GM18507 (cell line): ENCODE measurements around the gene ATP10B.

ENCODE experiments used
- DNase-seq: peaks from one replicate; pipeline ENCODE4 v3.0.0; 2011; ENCODE audit warnings: low read depth; ENCODE audit not compliant: insufficient read length; ENCODE audit errors: extremely low spot score
- FAIRE-seq: peaks from 2 replicates; lab custom pipeline; 2011; peaks lifted over from hg19 to GRCh38; lab: Jason Lieb, UNC

ATP10B gene

GRCh38 chr5:160604484-160604883 lies 247.5 kb downstream of the ATP10B start:
- no peak for DNase-seq
- no peak for FAIRE-seq

- no peak for FAIRE-seq
- DNase-seq: no peak
Observed at GRCh38 chr5:160602744-160603143, 249.3 kb downstream of the ATP10B start.

GRCh38 chr5:160601046-160601445 lies 251.0 kb downstream of the ATP10B start:
- DNase-seq (no peak), FAIRE-seq (no peak)

- FAIRE-seq (no peak), DNase-seq (no peak)
Observed at GRCh38 chr5:160573318-160573717, 278.7 kb downstream of the ATP10B start.

- no peak for DNase-seq
- FAIRE-seq: no peak
Observed at GRCh38 chr5:160567031-160567705, 284.8 kb downstream of the ATP10B start.

GRCh38 chr5:160565376-160565775 lies 286.6 kb downstream of the ATP10B start:
- no peak for FAIRE-seq

GRCh38 chr5:160556846-160557245 lies 295.2 kb downstream of the ATP10B start:
- no peak for FAIRE-seq
- DNase-seq: no peak

More at GRCh38 chr5:160565376-160565775, 286.6 kb downstream of the ATP10B start:
- no peak for DNase-seq

GRCh38 chr5:160555971-160556631 lies 295.9 kb downstream of the ATP10B start:
- DNase-seq (no peak), FAIRE-seq (no peak)

GRCh38 chr5:160555581-160555970 lies 296.4 kb downstream of the ATP10B start:
- DNase-seq (no peak), FAIRE-seq (no peak)

- FAIRE-seq (no peak), DNase-seq (no peak)
Observed at GRCh38 chr5:160550075-160550474, 301.9 kb downstream of the ATP10B start.

- FAIRE-seq (no peak), DNase-seq (no peak)
Observed at GRCh38 chr5:160548949-160549645, 302.9 kb downstream of the ATP10B start.

- FAIRE-seq: no peak
- DNase-seq: no peak
Observed at GRCh38 chr5:160547872-160548271, 304.1 kb downstream of the ATP10B start.

GRCh38 chr5:160547061-160547460 lies 304.9 kb downstream of the ATP10B start:
- FAIRE-seq (no peak), DNase-seq (no peak)

GRCh38 chr5:160545832-160546231 lies 306.2 kb downstream of the ATP10B start:
- no peak for FAIRE-seq

GRCh38 chr5:160543395-160543794 lies 308.6 kb downstream of the ATP10B start:
- FAIRE-seq: no peak

More at GRCh38 chr5:160545832-160546231, 306.2 kb downstream of the ATP10B start:
- no peak for DNase-seq

GRCh38 chr5:160542840-160543239 lies 309.2 kb downstream of the ATP10B start:
- FAIRE-seq (no peak), DNase-seq (no peak)

More at GRCh38 chr5:160543395-160543794, 308.6 kb downstream of the ATP10B start:
- no peak for DNase-seq

- DNase-seq (no peak), FAIRE-seq (no peak)
Observed at GRCh38 chr5:160542281-160542680, 309.7 kb downstream of the ATP10B start.

- no peak for DNase-seq
- no peak for FAIRE-seq
Observed at GRCh38 chr5:160539431-160539830, 312.6 kb downstream of the ATP10B start.

GRCh38 chr5:160537940-160538339 lies 314.1 kb downstream of the ATP10B start:
- no peak for FAIRE-seq
- no peak for DNase-seq

- no peak for FAIRE-seq
- DNase-seq: no peak
Observed at GRCh38 chr5:160537116-160537515, 314.9 kb downstream of the ATP10B start.

- no peak for FAIRE-seq
- no peak for DNase-seq
Observed at GRCh38 chr5:160534914-160535313, 317.1 kb downstream of the ATP10B start.
